Fibroblast of the aortic adventitia (primary cell): ENCODE measurements around the gene ARHGAP19. TPM values are rescaled to one million over a fixed set of nuclear protein-coding genes. Genes with fewer than 3 reads are reported as not detected.

Experiments
- DNase-seq: peaks from one replicate; pipeline ENCODE4 v3.0.0-alpha.2; 2010; ENCODE audit warnings: low read depth
- H3K4me3 ChIP-seq: 2 replicates; pipeline ENCODE4 v1.5.1; 2011; ENCODE audit warnings: low read depth, mild to moderate bottlenecking, control low read depth, low read length, moderate library complexity
- CTCF ChIP-seq: IDR thresholded peaks from 2 replicates; pipeline ENCODE4 v1.5.1; 2011; ENCODE audit warnings: mild to moderate bottlenecking, low read length, control low read depth, inconsistent platforms; ENCODE audit not compliant: insufficient read depth
- small RNA-seq: library from RNA; depleted of rRNA; stranded (forward); fragments of <200 nt; gene quantifications from one replicate; pipeline ENCODE3, GENCODE V24; 2012
- total RNA-seq: library from RNA; depleted of rRNA; stranded (reverse); fragments of >200 nt; gene quantifications from 2 replicates; pipeline ENCODE4 v1.2.3, GENCODE V29; 2012; ENCODE audit warnings: low replicate concordance

Gene ARHGAP19
- total RNA-seq, 1 donor = 10.8 TPM

GRCh38 chr10:97173036-97173435 lies 119.4 kb downstream of the ARHGAP19 start:
- H3K4me3 ChIP-seq = no peak overlapping the region
- no peak for TF ChIP-seq CTCF
- no peak for DNase-seq

Small RNAs within 50 kb of the gene (small RNA-seq; reads per million reads assigned to genes)
- gene RF00017 = not detected

Other genes starting within 250 kb of the ARHGAP19 start
- 0.09 TPM in 1 of 2 replicates, not detected in the other for gene SLIT1, start 106.7 kb downstream of the ARHGAP19 start, total RNA-seq
- gene FRAT1, start 26.6 kb upstream of the ARHGAP19 start, total RNA-seq = 1.5 and 5.6 TPM in 2 replicates
- gene FRAT2, start 42.1 kb upstream of the ARHGAP19 start, total RNA-seq = 5.2 and 6.8 TPM in 2 replicates
- 13.0 and 15.9 TPM in 2 replicates for gene RRP12, start 108.7 kb upstream of the ARHGAP19 start, total RNA-seq
- gene PGAM1, start 133.6 kb upstream of the ARHGAP19 start, total RNA-seq = 107 and 362 TPM in 2 replicates
- 29.8 and 50.3 TPM in 2 replicates for gene EXOSC1, start 153.4 kb upstream of the ARHGAP19 start, total RNA-seq
- gene ZDHHC16, start 153.5 kb upstream of the ARHGAP19 start, total RNA-seq = 24.9 and 45.5 TPM in 2 replicates
- gene MMS19, start 205.8 kb upstream of the ARHGAP19 start, total RNA-seq = 50.9 and 81.1 TPM in 2 replicates
- gene UBTD1, start 206.3 kb upstream of the ARHGAP19 start, total RNA-seq = 22.1 and 35.2 TPM in 2 replicates